ENCODE measurements around the gene SH3GL1. TPM values are rescaled to one million over a fixed set of nuclear protein-coding genes. Genes with fewer than 3 reads are reported as not detected.
A peak's percentile ranks its signal among the peaks of the same experiment; 100 is the strongest.

SH3GL1 gene
- polyA plus RNA-seq, 1 donor (not counting 4 experiments of a cell fraction or from before 2014, with no cell fraction given) = 47.4 TPM

DNA sequence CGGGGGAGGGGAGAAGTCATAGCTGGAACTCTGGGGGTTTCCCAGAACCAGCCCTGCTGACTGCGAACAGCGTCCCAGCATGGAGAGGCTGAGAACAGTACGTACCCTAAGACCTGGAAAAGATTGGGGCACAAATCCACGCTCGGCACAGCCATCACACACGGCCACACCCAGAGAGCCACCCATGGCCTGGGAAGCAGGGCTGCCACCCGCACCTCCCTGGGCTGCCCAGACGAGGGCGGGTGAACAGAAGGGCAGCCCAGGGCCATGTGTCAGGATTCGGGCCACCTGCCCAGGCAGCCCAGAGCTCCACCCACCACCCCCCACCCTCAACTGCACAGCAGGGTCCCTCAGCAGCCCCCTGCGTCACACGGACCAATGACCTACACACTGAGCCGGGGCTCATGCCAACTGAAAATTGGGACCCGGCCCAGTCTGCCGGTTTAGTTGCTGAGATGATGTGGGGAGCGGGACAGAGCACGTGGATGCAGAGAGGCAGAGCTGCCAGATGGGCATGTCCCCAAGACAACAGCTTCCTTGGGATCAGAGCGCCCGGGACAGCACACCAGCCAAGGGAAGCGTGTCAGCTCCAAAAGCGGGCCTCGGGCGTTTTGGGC is 48.8 kb upstream of the SH3GL1 start:
- TF ChIP-seq, protein P1, sequence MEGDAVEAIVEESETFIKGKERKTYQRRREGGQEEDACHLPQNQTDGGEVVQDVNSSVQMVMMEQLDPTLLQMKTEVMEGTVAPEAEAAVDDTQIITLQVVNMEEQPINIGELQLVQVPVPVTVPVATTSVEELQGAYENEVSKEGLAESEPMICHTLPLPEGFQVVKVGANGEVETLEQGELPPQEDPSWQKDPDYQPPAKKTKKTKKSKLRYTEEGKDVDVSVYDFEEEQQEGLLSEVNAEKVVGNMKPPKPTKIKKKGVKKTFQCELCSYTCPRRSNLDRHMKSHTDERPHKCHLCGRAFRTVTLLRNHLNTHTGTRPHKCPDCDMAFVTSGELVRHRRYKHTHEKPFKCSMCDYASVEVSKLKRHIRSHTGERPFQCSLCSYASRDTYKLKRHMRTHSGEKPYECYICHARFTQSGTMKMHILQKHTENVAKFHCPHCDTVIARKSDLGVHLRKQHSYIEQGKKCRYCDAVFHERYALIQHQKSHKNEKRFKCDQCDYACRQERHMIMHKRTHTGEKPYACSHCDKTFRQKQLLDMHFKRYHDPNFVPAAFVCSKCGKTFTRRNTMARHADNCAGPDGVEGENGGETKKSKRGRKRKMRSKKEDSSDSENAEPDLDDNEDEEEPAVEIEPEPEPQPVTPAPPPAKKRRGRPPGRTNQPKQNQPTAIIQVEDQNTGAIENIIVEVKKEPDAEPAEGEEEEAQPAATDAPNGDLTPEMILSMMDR (optimal IDR thresholded peaks at IDR 0.05 in 1 of 3, IDR thresholded peaks at IDR 0.05 in 1 of 3, conservative IDR thresholded peaks at IDR 0.05 in 1 of 3; ENCODE audit: extremely low read depth in 1 of 3, insufficient read depth in 2 of 3, low read length in 3 of 3) = peak in 1 of 3 experiments; percentile 12
- TF ChIP-seq EZH2 (IDR thresholded peaks at IDR 0.05; ENCODE audit: low read length) = no peak
- no peak overlapping the region for H3K4me3 ChIP-seq (ENCODE audit: control insufficient read depth in 2 of 3, extremely low read depth in 1 of 3, insufficient read depth in 2 of 3, low read depth in 1 of 3, low read length in 3 of 3)
- H3K27me3 ChIP-seq (ENCODE audit: control insufficient read depth, extremely low read depth, insufficient read depth, low read length) = no peaks in the 10 kb centered on the region
- no peak overlapping the region for H3K27ac ChIP-seq (ENCODE audit: control insufficient read depth, insufficient read depth, low read length)
- H3K79me2 ChIP-seq (ENCODE audit: control insufficient read depth, insufficient read depth, low read length) = peaks cover 5% of the 10 kb centered on the region
- dilution Hi-C loops (cut with MboI; ENCODE audit: extremely low pct_ligation_motif_present, low sequenced_read_pairs) = no loop called here
- no peak overlapping the region for H2AFZ ChIP-seq (ENCODE audit: control insufficient read depth, low read length)
- FAIRE-seq (no peak), DNase-seq (ENCODE audit: low read depth, low spot score) (no peak)
- H3K9ac ChIP-seq (ENCODE audit: control insufficient read depth, extremely low read depth, insufficient read depth, low read length) = no peak overlapping the region
- no peaks in the 10 kb centered on the region for H3K9me3 ChIP-seq (ENCODE audit: control insufficient read depth, low read depth, low read length)
- no peaks in the 10 kb centered on the region for H4K20me1 ChIP-seq (ENCODE audit: control insufficient read depth, extremely low read depth, insufficient read depth, low read length)
- no peaks in the 10 kb centered on the region for H3K9me1 ChIP-seq (ENCODE audit: control insufficient read depth, extremely low read depth, insufficient read depth, low read length)
- peaks cover 7% of the 10 kb centered on the region for H3K4me1 ChIP-seq (ENCODE audit: control insufficient read depth, extremely low read depth, insufficient read depth, low read length)
- no peak overlapping the region for H3K4me2 ChIP-seq (ENCODE audit: control insufficient read depth, extremely low read depth, insufficient read depth, low read depth, low read length)
- peaks cover 56 to 64% of the 10 kb centered on the region in 2 experiments for H3K36me3 ChIP-seq (ENCODE audit: control insufficient read depth in 2 of 2, extremely low read depth in 1 of 2, insufficient read depth in 2 of 2, low read length in 2 of 2)

DNA sequence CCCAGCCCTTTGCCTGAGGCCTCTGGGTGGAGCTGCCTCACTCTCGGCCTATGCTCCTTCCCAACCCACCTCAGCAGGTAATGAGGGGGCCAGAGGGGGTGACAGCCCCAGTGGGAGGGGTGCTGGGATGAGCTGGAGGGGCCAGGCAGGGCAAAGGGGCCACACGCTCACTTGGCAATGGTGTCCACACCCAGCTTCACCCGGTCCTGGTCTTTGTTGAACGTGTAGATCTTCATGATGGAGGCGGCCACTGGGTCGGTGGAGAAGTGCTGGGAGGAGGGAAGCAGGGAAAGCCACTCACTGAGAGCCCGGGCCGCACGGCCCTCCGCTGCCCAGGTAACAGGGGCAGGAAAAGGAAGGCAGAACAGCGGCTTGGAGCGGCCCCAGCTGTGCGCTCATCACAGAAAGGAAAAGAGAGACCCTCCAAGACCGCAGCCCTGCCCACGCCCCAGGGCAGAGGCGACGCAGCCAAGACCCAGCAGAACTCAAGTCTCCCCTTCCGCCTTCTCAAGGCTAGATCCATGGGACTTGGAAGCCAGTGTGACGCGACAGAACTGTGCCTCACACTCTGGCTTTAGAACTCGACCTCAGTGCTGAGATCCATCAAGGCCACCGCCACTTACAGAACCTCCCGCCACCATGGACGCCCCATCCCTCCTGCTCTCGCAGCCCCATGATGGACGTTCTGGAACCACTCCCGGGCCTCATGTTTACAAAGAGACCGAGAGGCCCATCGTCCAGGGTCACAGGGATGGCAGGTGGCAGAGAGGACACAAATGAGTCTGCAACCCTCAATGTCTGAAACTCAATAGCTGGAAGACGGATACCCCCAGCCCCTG is 48.0 kb upstream of the SH3GL1 start:
- Histone ChIP-seq H3K36me3 (ENCODE audit: control insufficient read depth in 2 of 2, extremely low read depth in 1 of 2, insufficient read depth in 2 of 2, low read length in 2 of 2) (peaks cover 61 to 64% of the 10 kb centered on the region in 2 experiments), H3K27ac (ENCODE audit: control insufficient read depth, insufficient read depth, low read length) (no peak overlapping the region)

More for the DNA sequence above, 48.0 kb upstream of the SH3GL1 start:
- DNase-seq (ENCODE audit: low read depth, low spot score) (no peak), FAIRE-seq (no peak)
- Histone ChIP-seq H3K9ac (ENCODE audit: control insufficient read depth, extremely low read depth, insufficient read depth, low read length) (no peak overlapping the region), H3K4me1 (ENCODE audit: control insufficient read depth, extremely low read depth, insufficient read depth, low read length) (peaks cover 5% of the 10 kb centered on the region), H3K4me2 (ENCODE audit: control insufficient read depth, extremely low read depth, insufficient read depth, low read depth, low read length) (no peak overlapping the region), H3K9me1 (ENCODE audit: control insufficient read depth, extremely low read depth, insufficient read depth, low read length) (no peaks in the 10 kb centered on the region), H3K79me2 (ENCODE audit: control insufficient read depth, insufficient read depth, low read length) (no peaks in the 10 kb centered on the region), H3K9me3 (ENCODE audit: control insufficient read depth, low read depth, low read length) (no peaks in the 10 kb centered on the region), H3K27me3 (ENCODE audit: control insufficient read depth, extremely low read depth, insufficient read depth, low read length) (no peaks in the 10 kb centered on the region), H2AFZ (ENCODE audit: control insufficient read depth, low read length) (no peak overlapping the region), H3K4me3 (ENCODE audit: control insufficient read depth in 2 of 3, extremely low read depth in 1 of 3, insufficient read depth in 2 of 3, low read depth in 1 of 3, low read length in 3 of 3) (no peak overlapping the region), H4K20me1 (ENCODE audit: control insufficient read depth, extremely low read depth, insufficient read depth, low read length) (no peaks in the 10 kb centered on the region)
- dilution Hi-C loops (cut with MboI; ENCODE audit: extremely low pct_ligation_motif_present, low sequenced_read_pairs) = no loop called here
- TF ChIP-seq EZH2 (IDR thresholded peaks at IDR 0.05; ENCODE audit: low read length) = no peak
- TF ChIP-seq, protein P1 (optimal IDR thresholded peaks at IDR 0.05 in 1 of 3, IDR thresholded peaks at IDR 0.05 in 1 of 3, conservative IDR thresholded peaks at IDR 0.05 in 1 of 3; ENCODE audit: extremely low read depth in 1 of 3, insufficient read depth in 2 of 3, low read length in 3 of 3) = no peak

All from keratinocyte (primary cell).